Right hindlimb (tissue), 1 donor: Measurements from ENCODE around the gene LETMD1.

ENCODE experiments used
- DNase-seq: peaks from one replicate; pipeline ENCODE4 v3.0.0-alpha.2; 2018

LETMD1 gene

GRCh38 chr12:51080136-51080535 is 32.0 kb downstream of the LETMD1 start:
- no peak for DNase-seq

- no peak for DNase-seq
Observed at GRCh38 chr12:51081421-51081820, 33.3 kb downstream of the LETMD1 start.

GRCh38 chr12:51082561-51083125 is 34.5 kb downstream of the LETMD1 start:
- no peak for DNase-seq

- DNase-seq: peak; percentile 98
Observed at GRCh38 chr12:51083126-51083833, 35.2 kb downstream of the LETMD1 start, which contains the start of gene CSRNP2. Gene CSRNP2 (minus strand): TSS chr12:51083596. CDS start chr12:51076561, 7,035 bp downstream.

GRCh38 chr12:51085757-51086156 is 37.6 kb downstream of the LETMD1 start:
- no peak for DNase-seq

GRCh38 chr12:51086933-51087332 is 38.8 kb downstream of the LETMD1 start:
- no peak for DNase-seq

GRCh38 chr12:51087818-51088217 is 39.7 kb downstream of the LETMD1 start:
- DNase-seq: no peak

GRCh38 chr12:51090705-51091229 is 42.6 kb downstream of the LETMD1 start:
- no peak for DNase-seq

GRCh38 chr12:51098611-51099010 is 50.5 kb downstream of the LETMD1 start:
- no peak for DNase-seq

GRCh38 chr12:51103977-51104376 is 55.9 kb downstream of the LETMD1 start:
- no peak for DNase-seq

- DNase-seq: no peak
Observed at GRCh38 chr12:51108136-51108535, 60.0 kb downstream of the LETMD1 start.
